NCI-H146 (cell line): Measurements from ENCODE around the gene OR4C45.
"Not testable (repeated sequence)": the region's sequence is repeated elsewhere in the genome, so short reads cannot be mapped to it uniquely, and the experiment has no call there.

ENCODE experiments used
- DNase-seq: peaks from one replicate; lab custom pipeline; 2025; lab: John Stamatoyannopoulos, UW

OR4C45 gene

GRCh38 chr11:50032574-50032973 lies at the start of gene OR4C45:
Gene OR4C45, plus strand, starts transcription at chr11:50032874.
- DNase-seq = no peak

GRCh38 chr11:49995565-49995964 lies 37.1 kb upstream of the OR4C45 start:
- peak; percentile 64 for DNase-seq

- no peak for DNase-seq
These were observed 2.5 kb upstream of the OR4C45 start for GRCh38 chr11:50030193-50030592.

- DNase-seq = not testable (repeated sequence)
These were observed 3.6 kb downstream of the OR4C45 start for GRCh38 chr11:50036239-50036638.

GRCh38 chr11:50037251-50037650 lies 4.6 kb downstream of the OR4C45 start:
- no peak for DNase-seq

GRCh38 chr11:50044647-50045046 lies 12.0 kb downstream of the OR4C45 start:
- DNase-seq = no peak

GRCh38 chr11:50063056-50063455 lies 30.4 kb downstream of the OR4C45 start:
- DNase-seq = not testable (repeated sequence)

GRCh38 chr11:50070389-50070788 lies 37.7 kb downstream of the OR4C45 start:
- DNase-seq = no peak

GRCh38 chr11:50071584-50072225 lies 39.0 kb downstream of the OR4C45 start:
- DNase-seq = no peak

GRCh38 chr11:50072226-50073112 lies 39.8 kb downstream of the OR4C45 start:
- DNase-seq = no peak

- DNase-seq = no peak
These were observed 40.7 kb downstream of the OR4C45 start for GRCh38 chr11:50073113-50074105.

- DNase-seq = no peak
These were observed 41.5 kb downstream of the OR4C45 start for GRCh38 chr11:50074161-50074560.

GRCh38 chr11:50075856-50076255 lies 43.2 kb downstream of the OR4C45 start:
- DNase-seq = no peak

GRCh38 chr11:50077526-50077925 lies 44.9 kb downstream of the OR4C45 start:
- no peak for DNase-seq

- no peak for DNase-seq
These were observed 45.3 kb downstream of the OR4C45 start for GRCh38 chr11:50078001-50078400.

- DNase-seq = not testable (repeated sequence)
These were observed 46.3 kb downstream of the OR4C45 start for GRCh38 chr11:50078946-50079345.

GRCh38 chr11:50080256-50080655 lies 47.6 kb downstream of the OR4C45 start:
- DNase-seq = no peak
